Stimulated activated CD4-positive, alpha-beta T cell treated with anti-CD3 and anti-CD28 coated beads, Interleukin-4, amount 100 ng/mL, for 24 hours (primary cell): ENCODE data around the gene NF1.
"Not testable (repeated sequence)": the region's sequence is repeated elsewhere in the genome, so short reads cannot be mapped to it uniquely, and the experiment has no call there.

Experiments
- DNase-seq: peaks from one replicate; pipeline ENCODE4 v3.0.0-alpha.2; 2020

Gene NF1, protein sequence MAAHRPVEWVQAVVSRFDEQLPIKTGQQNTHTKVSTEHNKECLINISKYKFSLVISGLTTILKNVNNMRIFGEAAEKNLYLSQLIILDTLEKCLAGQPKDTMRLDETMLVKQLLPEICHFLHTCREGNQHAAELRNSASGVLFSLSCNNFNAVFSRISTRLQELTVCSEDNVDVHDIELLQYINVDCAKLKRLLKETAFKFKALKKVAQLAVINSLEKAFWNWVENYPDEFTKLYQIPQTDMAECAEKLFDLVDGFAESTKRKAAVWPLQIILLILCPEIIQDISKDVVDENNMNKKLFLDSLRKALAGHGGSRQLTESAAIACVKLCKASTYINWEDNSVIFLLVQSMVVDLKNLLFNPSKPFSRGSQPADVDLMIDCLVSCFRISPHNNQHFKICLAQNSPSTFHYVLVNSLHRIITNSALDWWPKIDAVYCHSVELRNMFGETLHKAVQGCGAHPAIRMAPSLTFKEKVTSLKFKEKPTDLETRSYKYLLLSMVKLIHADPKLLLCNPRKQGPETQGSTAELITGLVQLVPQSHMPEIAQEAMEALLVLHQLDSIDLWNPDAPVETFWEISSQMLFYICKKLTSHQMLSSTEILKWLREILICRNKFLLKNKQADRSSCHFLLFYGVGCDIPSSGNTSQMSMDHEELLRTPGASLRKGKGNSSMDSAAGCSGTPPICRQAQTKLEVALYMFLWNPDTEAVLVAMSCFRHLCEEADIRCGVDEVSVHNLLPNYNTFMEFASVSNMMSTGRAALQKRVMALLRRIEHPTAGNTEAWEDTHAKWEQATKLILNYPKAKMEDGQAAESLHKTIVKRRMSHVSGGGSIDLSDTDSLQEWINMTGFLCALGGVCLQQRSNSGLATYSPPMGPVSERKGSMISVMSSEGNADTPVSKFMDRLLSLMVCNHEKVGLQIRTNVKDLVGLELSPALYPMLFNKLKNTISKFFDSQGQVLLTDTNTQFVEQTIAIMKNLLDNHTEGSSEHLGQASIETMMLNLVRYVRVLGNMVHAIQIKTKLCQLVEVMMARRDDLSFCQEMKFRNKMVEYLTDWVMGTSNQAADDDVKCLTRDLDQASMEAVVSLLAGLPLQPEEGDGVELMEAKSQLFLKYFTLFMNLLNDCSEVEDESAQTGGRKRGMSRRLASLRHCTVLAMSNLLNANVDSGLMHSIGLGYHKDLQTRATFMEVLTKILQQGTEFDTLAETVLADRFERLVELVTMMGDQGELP (N-terminal part only)

DNA sequence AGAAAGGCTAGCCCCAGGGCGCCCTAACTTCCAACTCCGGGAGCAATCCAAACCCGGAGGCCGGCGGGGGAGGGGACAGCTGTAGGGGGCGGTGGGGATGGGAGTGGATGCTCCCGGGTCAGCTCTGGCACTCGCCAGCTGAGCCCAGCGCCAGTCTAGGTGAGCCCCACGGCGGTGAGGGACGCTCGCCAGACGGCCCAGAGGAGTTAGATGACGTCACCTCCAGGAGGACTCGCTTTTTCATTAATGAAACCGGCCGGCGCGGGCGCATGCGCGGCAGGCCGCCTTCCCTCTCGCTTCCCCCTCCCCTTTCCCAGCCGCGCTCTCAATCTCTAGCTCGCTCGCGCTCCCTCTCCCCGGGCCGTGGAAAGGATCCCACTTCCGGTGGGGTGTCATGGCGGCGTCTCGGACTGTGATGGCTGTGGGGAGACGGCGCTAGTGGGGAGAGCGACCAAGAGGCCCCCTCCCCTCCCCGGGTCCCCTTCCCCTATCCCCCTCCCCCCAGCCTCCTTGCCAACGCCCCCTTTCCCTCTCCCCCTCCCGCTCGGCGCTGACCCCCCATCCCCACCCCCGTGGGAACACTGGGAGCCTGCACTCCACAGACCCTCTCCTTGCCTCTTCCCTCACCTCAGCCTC is at the start of gene NF1:
Gene NF1, plus strand, starts transcription at position 378 of the 636 bp plus-strand sequence. CDS start 333 bp downstream, outside the sequence.
- DNase-seq: peak; percentile 89

DNA sequence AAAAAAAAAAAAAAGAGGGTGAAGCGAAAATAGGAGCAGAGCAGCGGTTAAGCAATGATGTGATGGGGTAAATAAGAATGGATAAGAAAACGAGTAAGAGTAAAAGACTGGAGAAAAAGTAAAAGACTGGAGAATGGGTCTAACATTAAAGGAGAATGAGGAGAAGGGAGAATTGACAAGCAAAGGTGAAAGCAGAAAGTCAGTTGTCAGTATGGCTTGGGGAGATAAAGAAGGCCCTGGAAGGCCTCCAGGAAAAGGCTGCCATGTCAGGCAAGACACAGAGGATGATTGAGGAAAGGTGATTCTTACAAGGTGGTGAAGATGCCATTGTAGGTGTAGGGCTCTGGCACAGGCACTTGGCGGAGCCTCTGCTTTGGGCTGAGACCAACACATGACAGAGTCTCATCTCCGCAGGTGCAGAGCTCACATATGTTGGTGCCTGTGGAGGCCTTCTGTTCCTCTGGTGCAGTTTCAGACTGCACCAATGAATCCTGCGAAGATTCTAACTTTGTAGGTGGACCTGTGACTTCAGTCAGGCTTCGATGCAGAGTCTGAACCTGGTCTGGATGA is 47.8 kb upstream of the NF1 start:
- not testable (repeated sequence) for DNase-seq

DNA sequence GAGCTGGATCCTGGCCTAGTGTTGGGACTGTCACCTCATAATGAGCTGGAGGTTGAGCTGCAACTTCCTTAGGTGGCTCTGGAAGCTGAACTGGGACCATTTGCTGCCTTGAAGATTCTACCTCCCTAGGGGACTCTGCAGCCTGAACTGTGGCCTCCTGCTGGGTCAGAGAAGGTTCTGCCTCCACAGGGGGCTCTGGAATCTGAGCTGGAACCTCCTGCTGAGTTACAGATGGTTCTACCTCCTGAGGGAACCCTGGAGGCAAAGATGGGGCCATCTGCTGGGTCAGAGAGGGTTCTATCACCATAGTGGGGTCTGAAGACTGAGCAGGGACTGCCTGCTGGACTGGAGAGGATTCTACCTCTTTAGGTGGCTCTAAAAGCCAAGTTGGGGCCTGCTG is 46.6 kb upstream of the NF1 start:
- no peak for DNase-seq

DNA sequence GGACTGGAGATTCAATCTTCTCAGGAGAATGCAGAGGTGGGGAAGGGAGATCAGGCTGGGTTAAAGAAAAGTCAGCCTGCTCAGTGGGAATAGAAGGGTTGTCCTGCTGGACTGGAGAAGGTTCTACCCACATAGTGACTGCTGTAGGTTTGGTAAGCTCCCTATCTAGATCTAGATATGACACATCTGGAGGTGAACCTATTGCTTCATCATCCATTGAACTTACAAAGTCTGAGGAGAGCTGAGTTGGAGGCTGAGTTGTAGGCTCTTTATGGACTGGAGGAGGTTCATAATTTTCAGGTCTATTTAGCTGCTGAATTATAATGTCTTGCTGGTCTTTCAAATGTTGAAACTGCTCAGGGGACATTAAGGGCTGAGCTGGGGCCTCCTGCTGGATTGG is 46.0 kb upstream of the NF1 start:
- DNase-seq: no peak

DNA sequence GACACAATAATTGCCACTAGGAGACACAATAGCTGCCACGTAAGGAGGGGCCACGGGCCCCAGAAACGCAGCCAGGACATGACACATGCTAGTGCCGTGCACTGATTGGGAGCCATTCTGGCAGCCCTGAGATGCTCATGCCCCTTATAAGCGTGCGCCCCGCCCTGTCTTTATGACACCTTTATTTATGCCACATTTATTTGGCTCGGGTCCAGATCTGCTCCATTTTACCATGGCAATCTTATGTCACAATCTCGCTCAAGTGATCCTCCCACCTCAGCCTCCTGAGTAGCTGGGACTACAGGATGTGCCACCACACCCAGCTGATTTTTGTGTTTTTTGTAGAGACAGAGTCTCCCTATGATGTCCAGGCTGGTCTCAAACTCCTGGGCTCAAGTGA is 43.8 kb upstream of the NF1 start:
- DNase-seq: no peak

DNA sequence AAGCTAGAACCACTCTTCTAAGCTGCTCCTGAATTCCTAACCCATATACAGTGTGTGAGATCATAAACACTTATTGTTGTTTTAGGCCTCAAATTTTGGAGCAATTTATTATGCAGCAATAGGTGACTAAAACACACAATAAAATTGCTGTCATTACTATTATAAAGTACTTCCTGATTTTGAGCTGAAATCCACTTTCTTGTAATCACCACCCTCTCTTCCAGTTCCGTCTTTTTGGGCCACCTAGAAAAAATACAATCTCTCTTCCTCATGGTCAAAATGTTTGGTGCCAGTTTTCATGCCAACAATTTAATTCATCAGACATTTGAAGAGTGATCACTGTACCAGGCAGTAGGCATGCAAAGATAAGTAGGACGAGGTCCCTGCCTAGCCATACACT is 43.3 kb upstream of the NF1 start:
- no peak for DNase-seq

DNA sequence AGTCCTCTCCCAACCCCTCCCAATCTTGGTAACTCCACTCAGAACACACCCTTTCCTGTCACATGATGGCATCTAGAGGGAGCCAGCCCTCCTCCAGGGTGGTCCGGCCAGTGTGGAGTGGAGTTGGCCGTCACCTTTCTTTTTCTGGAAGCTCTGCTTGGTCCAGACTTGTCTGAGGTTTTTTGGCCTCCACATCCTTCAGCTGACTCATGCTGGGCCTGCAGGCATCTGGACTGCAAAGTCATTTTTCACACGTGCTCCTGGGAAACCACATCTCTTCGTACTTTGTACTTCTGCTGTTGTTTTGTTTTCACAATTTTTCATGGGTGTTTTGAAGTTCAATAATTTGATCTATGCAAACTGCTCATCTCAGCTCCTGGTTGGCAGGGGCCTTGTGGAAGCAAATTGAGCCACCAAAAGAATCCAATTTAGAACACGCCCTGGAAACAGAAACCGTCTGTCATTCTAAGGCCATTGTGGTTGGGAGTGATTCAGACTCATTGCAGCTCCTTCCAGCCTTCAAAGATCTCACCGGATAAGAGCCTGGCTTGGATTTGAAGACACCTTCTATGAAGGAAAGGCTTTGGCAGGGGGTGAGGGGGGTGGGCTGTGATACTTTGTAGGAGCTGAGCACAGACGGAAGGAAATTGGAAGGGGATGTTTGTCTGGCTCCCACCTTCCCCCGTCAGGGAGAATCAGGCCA is 42.4 kb upstream of the NF1 start:
- no peak for DNase-seq

DNA sequence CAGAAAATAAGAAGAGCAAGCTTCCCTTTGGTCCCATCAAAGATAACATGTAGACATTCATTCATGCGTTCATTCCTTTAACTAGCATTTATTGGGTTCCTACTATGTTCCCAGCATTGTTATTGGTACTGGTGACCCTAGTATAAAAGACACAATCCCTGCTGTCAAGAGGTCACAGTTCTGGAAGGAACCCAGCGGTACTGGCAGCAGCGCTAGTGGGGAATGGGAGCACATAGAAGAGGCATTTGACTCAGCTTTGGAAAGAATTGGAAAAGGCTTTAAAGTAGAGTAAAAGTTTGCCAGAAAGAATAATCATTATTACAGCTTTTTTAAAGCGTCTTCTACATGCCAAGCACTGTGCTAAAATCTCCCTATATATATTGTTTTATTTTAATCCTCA is 41.7 kb upstream of the NF1 start:
- no peak for DNase-seq

DNA sequence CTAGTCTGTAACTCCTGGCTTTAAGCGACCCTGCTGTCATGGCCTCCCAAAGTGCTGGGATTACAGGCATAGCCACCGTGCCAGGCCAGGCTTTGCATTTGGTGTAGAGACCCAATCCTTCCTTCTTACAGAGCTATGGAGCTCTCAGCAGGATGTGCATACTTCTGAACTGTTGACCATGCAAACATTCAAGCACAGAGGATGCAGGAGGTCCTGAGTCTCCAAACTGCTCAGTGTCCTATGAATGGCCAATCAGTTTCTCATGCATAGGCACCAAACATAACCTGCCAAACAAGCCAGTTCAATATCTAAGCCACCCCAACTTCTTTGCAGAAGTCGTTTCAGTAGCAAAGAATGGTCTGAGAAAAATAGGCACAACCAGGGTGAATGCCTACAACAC is 40.0 kb upstream of the NF1 start:
- no peak for DNase-seq

DNA sequence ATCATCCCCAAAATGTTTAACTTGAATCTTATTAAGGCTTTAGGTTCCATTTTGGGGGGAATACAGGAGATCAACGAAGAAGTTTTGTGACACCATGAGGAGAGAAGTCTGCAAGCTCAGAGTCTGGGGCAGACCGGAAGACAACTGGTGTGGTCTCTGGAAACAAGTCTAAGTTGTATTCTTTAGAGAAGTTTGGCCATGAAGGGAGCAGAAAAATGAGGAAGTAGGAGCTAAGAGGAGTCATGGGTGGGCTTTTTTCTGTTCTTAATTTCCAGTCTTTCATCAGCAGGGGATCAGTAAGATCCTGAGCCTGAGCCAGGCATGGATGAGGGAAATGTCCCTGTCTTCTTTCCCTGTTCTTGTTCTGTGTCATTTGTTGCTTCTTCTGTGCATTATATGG is 35.8 kb upstream of the NF1 start:
- no peak for DNase-seq

DNA sequence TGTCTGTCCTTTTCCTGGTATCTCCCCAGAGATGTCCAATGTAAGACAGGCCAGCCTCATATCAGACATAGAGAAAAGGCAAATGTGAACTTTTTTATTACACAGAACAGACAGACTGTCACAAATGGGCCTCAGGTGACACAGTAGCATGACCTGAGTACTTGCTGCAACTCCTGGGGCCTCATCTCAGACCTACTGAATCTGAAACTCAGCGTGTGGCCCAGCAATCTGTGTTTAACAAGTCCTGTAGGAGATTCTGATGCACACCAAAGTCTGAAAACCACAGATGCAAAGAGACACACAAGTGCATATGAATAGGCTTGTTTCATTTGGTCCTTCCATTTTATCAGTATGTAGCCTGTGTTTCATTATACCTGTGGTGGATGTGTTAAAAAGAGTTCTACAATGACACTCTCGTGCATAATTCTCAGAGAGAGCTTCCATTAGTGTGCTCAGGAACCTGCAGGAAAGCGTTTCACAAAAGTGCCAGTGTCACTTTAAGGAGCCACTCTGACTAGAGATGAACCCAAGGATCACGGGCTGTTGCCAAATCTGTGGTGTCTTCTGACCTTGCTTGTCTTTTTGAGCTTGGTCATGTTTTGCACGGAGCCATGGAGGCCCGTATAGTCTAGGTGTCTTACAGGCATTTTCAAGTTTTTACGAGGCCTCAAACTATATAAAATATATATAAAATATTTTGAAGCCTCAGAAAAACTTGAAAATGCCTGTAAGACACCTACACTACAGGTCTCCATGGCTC is 33.8 kb upstream of the NF1 start:
- DNase-seq: no peak

DNA sequence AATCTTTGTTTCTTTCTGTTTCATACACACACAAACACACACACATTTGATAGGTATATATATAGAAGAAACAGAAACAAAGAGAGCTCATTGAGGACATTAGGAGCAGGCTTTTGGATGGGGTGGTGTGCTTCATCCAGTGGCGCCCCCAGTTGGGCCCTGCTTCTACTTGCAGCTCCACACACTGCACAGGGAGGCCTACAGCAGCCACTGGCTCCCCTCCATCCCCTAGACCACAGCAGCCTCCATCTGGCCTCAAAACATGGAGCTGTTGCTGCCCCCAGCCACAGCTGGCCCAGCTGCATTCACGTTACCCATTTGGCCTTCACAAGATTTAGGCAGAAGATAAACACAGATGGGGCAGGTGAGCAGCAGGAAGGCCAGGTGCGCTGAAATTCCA is 33.1 kb upstream of the NF1 start:
- no peak for DNase-seq

DNA sequence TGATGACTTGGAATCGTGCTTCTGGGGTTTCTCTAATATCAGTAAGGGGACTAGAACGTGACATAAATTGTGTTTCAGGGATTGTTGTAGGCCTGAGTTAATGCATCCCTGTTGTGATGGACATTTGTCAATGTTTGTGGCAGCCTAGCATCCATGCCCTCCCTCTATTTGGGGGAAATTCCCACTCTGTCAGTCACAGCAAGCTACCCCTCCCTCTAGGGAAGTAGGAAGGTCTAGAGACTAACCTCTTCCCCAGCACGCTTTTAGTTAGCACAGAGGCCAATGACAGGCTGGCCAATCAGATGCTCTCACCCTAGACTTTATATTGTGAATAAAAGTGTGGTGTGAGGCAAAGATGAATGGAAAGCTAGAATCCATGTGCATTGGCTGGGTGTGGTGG is 32.4 kb upstream of the NF1 start:
- no peak for DNase-seq

DNA sequence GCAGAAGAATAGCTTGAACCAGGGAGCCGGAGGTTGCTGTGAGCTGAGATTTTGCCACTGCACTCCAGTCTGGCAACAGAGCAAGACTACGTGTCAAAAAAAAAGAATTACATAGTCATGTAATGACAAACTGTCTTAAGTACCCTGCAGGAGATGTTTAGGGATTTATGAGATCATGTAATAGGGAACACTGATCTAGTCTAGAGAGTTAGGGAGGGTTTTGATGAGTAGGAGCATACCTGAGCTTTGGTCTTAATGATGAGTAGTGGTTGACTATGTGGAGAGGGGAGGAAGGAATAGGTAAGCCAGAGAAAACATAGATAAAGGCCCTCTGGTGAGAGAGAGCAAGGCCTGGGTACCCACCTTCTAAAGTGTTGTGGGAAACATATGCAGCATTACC is 30.1 kb upstream of the NF1 start:
- no peak for DNase-seq

DNA sequence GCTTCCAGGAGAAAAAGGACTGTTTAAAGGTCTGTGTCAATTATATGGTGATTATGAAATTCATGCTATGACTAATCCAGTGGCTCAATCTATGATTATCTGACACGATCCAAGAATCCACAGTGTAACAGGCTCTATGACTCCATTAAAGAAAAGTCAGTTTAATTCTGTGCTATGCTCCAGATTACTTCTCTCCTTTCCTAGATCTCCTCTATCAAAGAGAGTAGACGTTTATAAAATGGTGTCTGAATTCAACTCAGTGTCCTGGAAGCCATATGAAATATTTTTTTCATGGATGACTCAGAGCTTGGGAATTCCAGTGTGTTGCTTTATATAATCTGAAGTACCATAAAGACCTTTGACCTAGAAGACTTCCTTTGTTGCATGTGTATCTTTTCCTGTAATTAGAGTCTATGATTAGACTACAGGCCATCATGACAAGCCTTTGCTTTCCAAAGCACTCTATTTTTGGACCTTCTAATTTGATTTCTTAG is 27.0 kb upstream of the NF1 start:
- DNase-seq: no peak

DNA sequence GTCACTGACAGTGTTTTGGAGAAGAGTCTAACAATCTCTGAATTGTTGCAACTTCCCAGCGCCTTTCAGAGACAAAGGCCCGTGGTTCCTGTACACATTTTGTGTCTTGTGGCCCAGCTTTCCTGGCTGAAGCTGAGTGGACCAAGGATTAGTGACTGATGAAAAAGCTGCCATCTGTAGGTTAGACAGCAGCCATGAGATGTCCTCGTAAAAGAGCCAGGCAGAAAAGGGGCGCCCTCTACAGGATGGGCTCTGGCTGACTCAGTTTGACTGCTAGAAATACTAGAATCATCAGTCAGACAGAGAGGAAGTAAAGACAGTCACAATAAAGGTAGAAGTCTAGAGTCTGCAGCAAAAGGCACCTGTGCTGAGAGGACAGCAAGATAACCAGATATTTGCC is 26.5 kb upstream of the NF1 start:
- DNase-seq: peak; percentile 39

DNA sequence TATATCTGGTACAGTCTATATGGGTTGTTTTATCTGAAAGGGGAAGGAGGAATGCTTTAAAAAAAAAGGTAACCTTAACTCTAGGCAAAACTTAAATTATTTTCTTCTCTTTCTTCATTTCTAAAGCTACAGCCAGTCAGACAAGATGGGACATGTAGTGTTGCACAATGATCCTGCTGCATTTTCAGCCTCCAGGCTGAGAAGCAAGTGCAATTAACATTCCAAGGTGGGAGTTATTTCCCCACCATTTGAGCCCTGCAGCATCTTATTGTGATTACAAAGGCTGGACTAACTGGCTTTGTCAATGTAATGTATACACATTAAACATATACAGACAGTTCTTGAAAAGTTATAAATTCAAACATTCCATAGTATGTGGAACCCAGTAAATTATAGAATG is 22.6 kb upstream of the NF1 start:
- no peak for DNase-seq

DNA sequence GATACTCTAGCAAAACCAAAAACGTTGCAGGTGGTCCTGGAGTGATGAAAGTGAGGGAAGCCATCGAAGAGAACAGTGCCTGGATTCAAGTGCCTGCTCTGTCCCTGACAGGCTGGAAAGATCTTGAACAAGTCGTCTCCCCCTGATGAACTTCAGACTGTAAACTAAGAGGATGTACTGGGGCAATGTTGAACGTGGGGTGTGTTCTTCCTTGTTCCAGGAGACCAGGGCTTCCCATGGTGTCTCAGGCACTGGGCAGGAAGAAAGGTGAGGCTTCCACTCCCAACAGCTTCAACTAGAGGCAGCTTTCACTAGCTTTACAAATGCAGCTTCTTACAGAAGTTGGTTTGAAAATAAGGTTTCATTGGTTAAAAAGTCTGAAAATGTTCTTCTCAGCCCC is 21.4 kb upstream of the NF1 start:
- no peak for DNase-seq

DNA sequence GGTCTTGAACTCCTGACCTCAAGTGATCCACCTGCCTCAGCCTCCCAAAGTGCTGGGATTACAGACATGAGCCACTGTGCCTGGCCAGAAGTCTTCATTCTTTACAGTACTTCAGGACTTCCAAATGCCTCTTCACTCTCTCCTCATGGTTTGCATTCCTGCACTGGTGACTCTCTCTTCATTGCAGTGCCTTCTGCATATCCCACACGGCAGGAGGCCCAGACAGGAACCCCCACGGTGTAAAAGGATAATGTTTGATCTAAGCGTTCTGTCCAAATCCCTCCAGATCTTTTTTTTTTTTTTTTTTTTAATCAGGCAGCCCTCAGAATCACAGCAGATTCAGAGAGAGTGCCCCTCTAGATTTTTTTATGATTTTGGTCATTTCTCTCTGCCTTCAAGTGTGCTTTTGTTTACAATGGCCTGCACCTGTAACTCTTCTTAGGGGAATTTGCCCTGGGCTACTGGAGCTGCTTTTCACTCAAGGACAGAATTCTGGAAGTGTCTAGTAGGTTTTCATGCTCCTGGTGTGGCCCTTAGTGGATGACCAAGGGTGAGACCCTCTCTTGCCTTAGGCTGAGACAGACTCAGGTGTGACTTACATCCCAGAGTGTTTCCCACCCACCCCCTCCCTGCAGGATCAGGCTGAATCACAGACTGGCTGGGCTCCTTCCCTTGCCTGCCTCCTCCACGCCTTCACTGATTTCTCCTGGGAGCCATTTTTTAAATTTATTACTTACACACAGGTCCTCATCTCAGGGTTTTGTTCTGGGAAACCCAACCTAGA is 19.8 kb upstream of the NF1 start:
- DNase-seq: no peak

DNA sequence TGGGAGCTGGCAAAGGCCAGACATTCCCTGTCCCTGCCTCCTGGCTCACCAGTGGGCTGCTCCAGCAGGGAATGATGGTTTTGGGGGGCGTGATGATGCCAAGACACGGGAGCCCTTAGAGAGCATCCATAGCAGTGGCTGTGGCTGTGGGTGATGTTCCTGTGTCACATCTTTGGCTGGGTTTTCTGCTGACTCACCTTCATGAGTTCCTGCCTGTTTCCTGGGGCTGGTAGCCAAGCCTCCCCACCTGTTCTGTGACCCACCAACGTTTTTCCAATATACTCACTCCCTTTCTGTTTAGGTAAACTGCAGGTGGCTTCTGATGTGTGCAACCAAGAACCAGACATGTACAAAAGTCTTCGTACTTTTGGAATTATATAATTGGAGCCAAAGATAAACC is 16.5 kb upstream of the NF1 start:
- no peak for DNase-seq
